Measurements from ENCODE around the gene SCLT1.

SCLT1 gene

DNA sequence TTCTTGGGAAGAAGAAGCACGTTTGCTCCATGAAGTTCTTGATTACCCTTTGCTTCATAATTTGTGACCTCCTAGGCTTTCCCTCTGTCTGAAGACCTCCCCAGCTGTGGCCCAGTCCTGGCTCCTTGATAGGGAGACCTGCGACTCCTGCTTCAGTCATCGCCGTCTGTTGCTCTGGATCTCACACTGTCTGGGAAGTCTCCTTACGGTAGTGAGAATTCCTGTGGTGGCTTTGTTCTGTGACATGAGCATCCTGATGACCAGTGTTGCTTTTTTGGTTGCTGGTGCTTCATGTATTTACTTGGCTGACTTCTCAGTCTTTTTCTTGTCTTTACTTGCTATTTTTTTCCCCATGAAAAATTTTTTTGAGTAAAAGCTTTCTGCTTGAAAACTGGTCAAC lies 239.6 kb downstream of the SCLT1 start:
- no peak overlapping the region for H2BK120ac ChIP-seq (ENCODE audit: insufficient read depth, low read length, poor library complexity)
- H3K79me1 ChIP-seq (ENCODE audit: low read length), result no peaks in the 10 kb centered on the region
- no peak overlapping the region for H2AK5ac ChIP-seq (ENCODE audit: low read length)
- no peak overlapping the region for H3K4ac ChIP-seq (ENCODE audit: low read depth, low read length)
- no peak overlapping the region for H2AFZ ChIP-seq (ENCODE audit: insufficient read depth, low read length, poor library complexity)
- H3K9ac ChIP-seq (ENCODE audit: low read length), result no peak overlapping the region
- H3K36me3 ChIP-seq (ENCODE audit: control insufficient read depth in 1 of 2, insufficient read depth in 2 of 2, low read length in 2 of 2), result peaks cover 44 to 51% of the 10 kb centered on the region in 2 experiments
- WGBS (ENCODE audit: extremely low coverage, insufficient coverage, insufficient read length), result no CpG with 5 or more reads among the region's 5 CpGs
- H2BK12ac ChIP-seq (ENCODE audit: low read length), result no peak overlapping the region
- H3K18ac ChIP-seq (ENCODE audit: low read length), result no peak overlapping the region
- no peak overlapping the region for H3K4me3 ChIP-seq (ENCODE audit: low read depth, low read length)
- H2BK5ac ChIP-seq (ENCODE audit: low read depth, low read length, poor library complexity), result no peak overlapping the region
- peaks cover 0 to 2% of the 10 kb centered on the region in 2 experiments for H3K4me1 ChIP-seq (ENCODE audit: control insufficient read depth in 1 of 2, insufficient read depth in 2 of 2, low read length in 2 of 2)
- H4K12ac ChIP-seq (ENCODE audit: low read depth, low read length), result no peak overlapping the region
- H3K27me3 ChIP-seq (ENCODE audit: insufficient read depth, low read length), result no peaks in the 10 kb centered on the region
- H4K91ac ChIP-seq (ENCODE audit: low read depth, low read length), result no peak overlapping the region
- no peak overlapping the region for H3K27ac ChIP-seq (ENCODE audit: low read depth, low read length)
- no peaks in the 10 kb centered on the region for H3K9me3 ChIP-seq (ENCODE audit: insufficient read depth, low read depth, low read length)
- no peak for DNase-seq
- no peak overlapping the region for H3K14ac ChIP-seq (ENCODE audit: low read length)
- H4K8ac ChIP-seq (ENCODE audit: low read depth, low read length), result no peak overlapping the region
- no peak overlapping the region for H3K23ac ChIP-seq (ENCODE audit: low read length)
- H3K79me2 ChIP-seq (ENCODE audit: control insufficient read depth, insufficient read depth, low read length, poor library complexity), result no peaks in the 10 kb centered on the region
- H3K4me2 ChIP-seq (ENCODE audit: low read length), result no peak overlapping the region

DNA sequence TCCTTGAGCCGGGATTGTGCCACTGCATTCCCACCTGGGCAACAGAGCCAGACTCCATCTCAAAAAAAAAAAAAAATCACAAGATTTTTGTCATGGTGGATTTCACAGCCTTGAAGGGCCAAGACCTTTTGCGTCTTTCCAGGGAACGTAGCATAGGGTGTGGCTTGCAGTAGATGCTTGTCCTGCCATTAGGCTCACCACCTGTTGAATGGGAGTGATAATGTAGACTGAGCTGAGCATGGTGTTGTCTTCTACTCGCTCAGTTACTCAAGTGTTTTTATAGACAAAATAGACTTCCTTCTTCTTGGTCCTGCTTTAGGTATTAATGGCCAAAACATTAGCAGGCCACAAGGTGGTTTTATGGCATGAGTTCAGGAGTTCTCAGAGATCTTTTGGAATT lies 243.1 kb downstream of the SCLT1 start:
- Histone ChIP-seq H3K18ac (ENCODE audit: low read length) (no peak overlapping the region), H2BK12ac (ENCODE audit: low read length) (no peak overlapping the region), H3K4me3 (ENCODE audit: low read depth, low read length) (no peak overlapping the region), H3K79me1 (ENCODE audit: low read length) (no peaks in the 10 kb centered on the region), H4K12ac (ENCODE audit: low read depth, low read length) (no peak overlapping the region), H2AK5ac (ENCODE audit: low read length) (no peak overlapping the region), H3K4me1 (ENCODE audit: control insufficient read depth in 1 of 2, insufficient read depth in 2 of 2, low read length in 2 of 2) (peaks cover 0 to 2% of the 10 kb centered on the region in 2 experiments), H3K27me3 (ENCODE audit: insufficient read depth, low read length) (no peaks in the 10 kb centered on the region), H4K91ac (ENCODE audit: low read depth, low read length) (no peak overlapping the region), H3K4ac (ENCODE audit: low read depth, low read length) (no peak overlapping the region), H2BK120ac (ENCODE audit: insufficient read depth, low read length, poor library complexity) (no peak overlapping the region), H3K4me2 (ENCODE audit: low read length) (no peak overlapping the region), H2BK5ac (ENCODE audit: low read depth, low read length, poor library complexity) (no peak overlapping the region), H3K14ac (ENCODE audit: low read length) (no peak overlapping the region), H3K79me2 (ENCODE audit: control insufficient read depth, insufficient read depth, low read length, poor library complexity) (no peaks in the 10 kb centered on the region), H3K9ac (ENCODE audit: low read length) (no peak overlapping the region), H3K9me3 (ENCODE audit: insufficient read depth, low read depth, low read length) (no peaks in the 10 kb centered on the region), H3K36me3 (ENCODE audit: control insufficient read depth in 1 of 2, insufficient read depth in 2 of 2, low read length in 2 of 2) (peaks cover 37 to 51% of the 10 kb centered on the region in 2 experiments), H3K23ac (ENCODE audit: low read length) (no peak overlapping the region), H4K8ac (ENCODE audit: low read depth, low read length) (no peak overlapping the region), H2AFZ (ENCODE audit: insufficient read depth, low read length, poor library complexity) (no peak overlapping the region), H3K27ac (ENCODE audit: low read depth, low read length) (no peak overlapping the region)
- DNase-seq, result no peak
- WGBS (ENCODE audit: extremely low coverage, insufficient coverage, insufficient read length), result no CpG with 5 or more reads among the region's 4 CpGs

DNA sequence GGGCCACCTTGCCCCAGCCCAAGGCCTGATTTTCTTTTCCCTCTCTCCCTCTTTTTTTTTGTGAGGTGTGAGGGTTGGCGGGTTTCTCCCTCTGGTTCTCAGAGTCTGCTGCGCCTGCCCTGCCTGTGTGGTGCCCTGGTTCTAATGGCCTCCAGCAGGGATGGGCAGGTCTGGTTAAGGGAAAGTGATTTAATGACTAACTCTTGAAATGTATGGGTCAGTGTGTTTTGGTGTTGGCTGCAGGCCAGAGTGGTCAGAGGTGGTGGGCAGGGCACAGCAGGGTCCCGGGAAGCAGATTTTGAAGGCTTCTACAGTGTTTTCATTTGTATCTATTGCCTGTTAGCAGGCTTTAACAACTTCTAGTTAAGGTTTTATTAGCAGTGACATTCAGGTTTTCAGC lies 244.9 kb downstream of the SCLT1 start:
- Histone ChIP-seq H2BK120ac (ENCODE audit: insufficient read depth, low read length, poor library complexity) (no peak overlapping the region), H3K14ac (ENCODE audit: low read length) (no peak overlapping the region), H3K4me2 (ENCODE audit: low read length) (no peak overlapping the region), H3K18ac (ENCODE audit: low read length) (peak overlapping the region; percentile 55), H3K79me1 (ENCODE audit: low read length) (no peaks in the 10 kb centered on the region), H3K4me1 (ENCODE audit: control insufficient read depth in 1 of 2, insufficient read depth in 2 of 2, low read length in 2 of 2) (no peaks in the 10 kb centered on the region), H2BK12ac (ENCODE audit: low read length) (no peak overlapping the region), H3K9ac (ENCODE audit: low read length) (no peak overlapping the region), H2BK5ac (ENCODE audit: low read depth, low read length, poor library complexity) (no peak overlapping the region), H3K4ac (ENCODE audit: low read depth, low read length) (no peak overlapping the region), H3K23ac (ENCODE audit: low read length) (no peak overlapping the region), H4K12ac (ENCODE audit: low read depth, low read length) (no peak overlapping the region), H3K79me2 (ENCODE audit: control insufficient read depth, insufficient read depth, low read length, poor library complexity) (no peaks in the 10 kb centered on the region), H3K4me3 (ENCODE audit: low read depth, low read length) (no peak overlapping the region), H3K9me3 (ENCODE audit: insufficient read depth, low read depth, low read length) (peaks cover 1% of the 10 kb centered on the region), H4K91ac (ENCODE audit: low read depth, low read length) (no peak overlapping the region), H2AFZ (ENCODE audit: insufficient read depth, low read length, poor library complexity) (no peak overlapping the region), H4K8ac (ENCODE audit: low read depth, low read length) (no peak overlapping the region), H2AK5ac (ENCODE audit: low read length) (no peak overlapping the region), H3K27me3 (ENCODE audit: insufficient read depth, low read length) (no peaks in the 10 kb centered on the region), H3K36me3 (ENCODE audit: control insufficient read depth in 1 of 2, insufficient read depth in 2 of 2, low read length in 2 of 2) (peaks cover 41 to 57% of the 10 kb centered on the region in 2 experiments), H3K27ac (ENCODE audit: low read depth, low read length) (no peak overlapping the region)
- DNase-seq, result no peak
- WGBS (ENCODE audit: extremely low coverage, insufficient coverage, insufficient read length), result no CpG with 5 or more reads among the region's 3 CpGs

DNA sequence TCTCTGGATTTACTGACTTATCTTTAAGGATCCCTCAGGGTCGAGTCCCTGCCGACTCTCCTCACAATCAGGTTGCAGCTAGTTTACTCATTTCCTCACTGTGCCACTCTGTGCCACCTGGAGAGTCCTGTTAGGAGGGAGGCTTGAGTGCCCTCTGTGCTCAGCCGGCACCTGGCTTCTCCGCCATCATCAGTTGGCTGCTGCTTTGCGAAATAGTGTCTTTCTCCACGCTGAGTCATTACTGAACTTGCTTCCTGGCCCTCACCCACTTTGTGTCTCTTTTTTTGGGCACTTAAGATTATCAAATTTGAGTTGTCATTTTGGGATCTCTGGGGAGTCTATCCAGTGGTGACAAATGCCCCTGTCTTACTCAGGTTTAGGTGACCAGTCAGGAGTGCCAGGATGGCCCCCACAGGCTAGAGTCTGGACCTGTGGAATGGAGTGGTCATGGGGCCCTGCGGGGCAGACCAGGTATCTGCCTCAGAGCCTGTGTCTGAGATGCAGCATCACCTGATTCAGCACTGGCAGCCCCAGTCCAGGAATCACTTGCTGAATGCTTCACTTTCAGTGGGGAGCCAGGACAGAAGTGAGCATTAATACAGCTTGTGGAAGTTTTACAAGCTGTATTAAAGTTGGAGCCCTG lies 246.1 kb downstream of the SCLT1 start:
- H3K9ac ChIP-seq (ENCODE audit: low read length), result no peak overlapping the region
- H3K79me2 ChIP-seq (ENCODE audit: control insufficient read depth, insufficient read depth, low read length, poor library complexity), result no peaks in the 10 kb centered on the region
- H3K27me3 ChIP-seq (ENCODE audit: insufficient read depth, low read length), result no peaks in the 10 kb centered on the region
- DNase-seq, result peak in 1 of 2 donors; percentile 59
- H2BK120ac ChIP-seq (ENCODE audit: insufficient read depth, low read length, poor library complexity), result no peak overlapping the region
- no peak overlapping the region for H3K4me2 ChIP-seq (ENCODE audit: low read length)
- H4K12ac ChIP-seq (ENCODE audit: low read depth, low read length), result no peak overlapping the region
- peaks cover 1% of the 10 kb centered on the region for H3K9me3 ChIP-seq (ENCODE audit: insufficient read depth, low read depth, low read length)
- no peak overlapping the region for H2AK5ac ChIP-seq (ENCODE audit: low read length)
- no peak overlapping the region for H3K18ac ChIP-seq (ENCODE audit: low read length)
- H3K36me3 ChIP-seq (ENCODE audit: control insufficient read depth in 1 of 2, insufficient read depth in 2 of 2, low read length in 2 of 2), result peaks cover 35 to 59% of the 10 kb centered on the region in 2 experiments
- no peaks in the 10 kb centered on the region for H3K79me1 ChIP-seq (ENCODE audit: low read length)
- no peak overlapping the region for H4K8ac ChIP-seq (ENCODE audit: low read depth, low read length)
- H3K4me3 ChIP-seq (ENCODE audit: low read depth, low read length), result no peak overlapping the region
- H3K4me1 ChIP-seq (ENCODE audit: control insufficient read depth in 1 of 2, insufficient read depth in 2 of 2, low read length in 2 of 2), result no peaks in the 10 kb centered on the region
- no peak overlapping the region for H2BK12ac ChIP-seq (ENCODE audit: low read length)
- H4K91ac ChIP-seq (ENCODE audit: low read depth, low read length), result no peak overlapping the region
- H3K4ac ChIP-seq (ENCODE audit: low read depth, low read length), result no peak overlapping the region
- H3K27ac ChIP-seq (ENCODE audit: low read depth, low read length), result no peak overlapping the region
- no peak overlapping the region for H2AFZ ChIP-seq (ENCODE audit: insufficient read depth, low read length, poor library complexity)
- no peak overlapping the region for H3K14ac ChIP-seq (ENCODE audit: low read length)
- H3K23ac ChIP-seq (ENCODE audit: low read length), result no peak overlapping the region
- WGBS (ENCODE audit: extremely low coverage, insufficient coverage, insufficient read length), result no CpG with 5 or more reads among the region's 7 CpGs
- H2BK5ac ChIP-seq (ENCODE audit: low read depth, low read length, poor library complexity), result no peak overlapping the region

Data from trophoblast cell (in vitro differentiated cells and primary cell).